ENCODE data around the gene ZNF24. TPM values are rescaled to one million over a fixed set of nuclear protein-coding genes. Genes with fewer than 3 reads are reported as not detected.

The ZNF24 gene
- total and polyA plus RNA-seq, 2 experiments from 2014 or later: 52.4 to 75.2 TPM

DNA sequence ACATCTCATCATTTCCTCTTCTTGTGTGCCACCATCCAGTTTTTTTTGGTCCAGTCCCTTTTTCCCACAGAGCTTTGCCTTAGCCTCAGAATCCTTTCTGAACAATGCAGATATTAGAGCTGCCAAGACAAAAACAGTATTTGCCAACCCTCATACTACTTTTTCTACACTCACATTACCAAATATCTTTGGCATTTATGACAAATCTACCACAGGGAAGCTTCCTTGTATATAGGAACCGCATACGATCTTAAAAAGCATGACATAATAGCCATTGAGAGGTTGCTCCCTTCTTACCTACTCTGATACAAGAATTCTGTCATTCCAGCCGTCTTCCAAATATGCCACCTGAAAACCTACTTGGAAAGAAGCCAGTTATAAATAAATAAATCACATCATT, 9.4 kb downstream of the ZNF24 start:
- Histone ChIP-seq H3K36me3 (ENCODE audit: insufficient read depth) (peaks cover 39% of the 10 kb centered on the region), H3K27ac (ENCODE audit: low read depth) (no peak overlapping the region)
- H3K36me3 Mint-ChIP-seq (ENCODE audit: low read depth): peaks cover 73% of the 10 kb centered on the region

DNA sequence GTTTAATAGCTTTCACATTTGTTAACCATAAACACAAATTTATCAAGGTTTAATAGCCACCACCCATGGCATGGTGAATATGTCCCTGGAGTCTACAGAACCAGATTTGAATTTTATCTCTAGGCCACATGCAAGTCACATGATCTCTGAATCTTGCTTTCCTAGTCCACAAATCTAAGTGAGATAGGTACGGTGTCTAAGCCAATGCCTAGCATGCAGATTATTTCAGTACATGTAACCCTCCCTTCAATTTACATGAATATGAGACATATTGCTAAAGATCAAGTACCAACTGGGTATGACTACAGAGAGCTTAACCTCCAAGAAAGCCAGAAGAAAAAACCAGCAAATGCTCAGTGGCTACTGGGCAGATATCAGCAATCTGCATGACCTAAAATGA, 10.0 kb downstream of the ZNF24 start:
- Histone ChIP-seq H2AFZ (no peak overlapping the region), H3K27me3 (ENCODE audit: insufficient read depth) (no peaks in the 10 kb centered on the region), H4K20me1 (replicated peaks; ENCODE audit: insufficient read depth) (peaks cover 4% of the 10 kb centered on the region; the same call in 1 of the 2 replicates), H3K27ac (ENCODE audit: low read depth) (no peak overlapping the region), H3F3A (replicated peaks; ENCODE audit: low read depth) (no peaks in the 10 kb centered on the region), H3K4me1 (ENCODE audit: insufficient read depth) (no peaks in the 10 kb centered on the region), H3K36me3 (ENCODE audit: insufficient read depth) (peaks cover 33% of the 10 kb centered on the region), H3K79me2 (replicated peaks; ENCODE audit: insufficient read depth) (peaks cover 18% of the 10 kb centered on the region), H3K4me3 (no peak overlapping the region), H3K9me2 (ENCODE audit: insufficient read depth) (no peaks in the 10 kb centered on the region), H3K4me2 (no peak overlapping the region)
- Mint-ChIP-seq H3K4me1 (no peaks in the 10 kb centered on the region), H3K36me3 (ENCODE audit: low read depth) (peaks cover 67% of the 10 kb centered on the region), H3K27ac (no peak overlapping the region), H3K27me3 (ENCODE audit: insufficient read depth, low read depth, poor library complexity) (peaks cover 2% of the 10 kb centered on the region), H3K9me3 (no peaks in the 10 kb centered on the region), H3K4me3 (no peak overlapping the region)
- DNase-seq (ENCODE audit: low spot score) (no peak), ATAC-seq (no peak)
- TF ChIP-seq ZNF114 (CRISPR knock-in tag; IDR thresholded peaks at IDR 0.05) (no peak), ZNF331 (CRISPR knock-in tag; IDR thresholded peaks at IDR 0.05; ENCODE audit: low read depth) (no peak), EZH2phosphoT487 (IDR thresholded peaks at IDR 0.05; ENCODE audit: unreplicated experiment) (no peak), NANOG (IDR thresholded peaks at IDR 0.05; ENCODE audit: borderline replicate concordance) (no peak), EZH2 (IDR thresholded peaks at IDR 0.05; ENCODE audit: low read depth, unreplicated experiment) (no peak), JUNB (IDR thresholded peaks at IDR 0.05; ENCODE audit: unreplicated experiment) (no peak), CREB1 (CRISPR knock-in tag; IDR thresholded peaks at IDR 0.05; ENCODE audit: low read depth) (no peak), STAT1 (IDR thresholded peaks at IDR 0.05; ENCODE audit: unreplicated experiment) (no peak)
- TF ChIP-seq, protein P1, sequence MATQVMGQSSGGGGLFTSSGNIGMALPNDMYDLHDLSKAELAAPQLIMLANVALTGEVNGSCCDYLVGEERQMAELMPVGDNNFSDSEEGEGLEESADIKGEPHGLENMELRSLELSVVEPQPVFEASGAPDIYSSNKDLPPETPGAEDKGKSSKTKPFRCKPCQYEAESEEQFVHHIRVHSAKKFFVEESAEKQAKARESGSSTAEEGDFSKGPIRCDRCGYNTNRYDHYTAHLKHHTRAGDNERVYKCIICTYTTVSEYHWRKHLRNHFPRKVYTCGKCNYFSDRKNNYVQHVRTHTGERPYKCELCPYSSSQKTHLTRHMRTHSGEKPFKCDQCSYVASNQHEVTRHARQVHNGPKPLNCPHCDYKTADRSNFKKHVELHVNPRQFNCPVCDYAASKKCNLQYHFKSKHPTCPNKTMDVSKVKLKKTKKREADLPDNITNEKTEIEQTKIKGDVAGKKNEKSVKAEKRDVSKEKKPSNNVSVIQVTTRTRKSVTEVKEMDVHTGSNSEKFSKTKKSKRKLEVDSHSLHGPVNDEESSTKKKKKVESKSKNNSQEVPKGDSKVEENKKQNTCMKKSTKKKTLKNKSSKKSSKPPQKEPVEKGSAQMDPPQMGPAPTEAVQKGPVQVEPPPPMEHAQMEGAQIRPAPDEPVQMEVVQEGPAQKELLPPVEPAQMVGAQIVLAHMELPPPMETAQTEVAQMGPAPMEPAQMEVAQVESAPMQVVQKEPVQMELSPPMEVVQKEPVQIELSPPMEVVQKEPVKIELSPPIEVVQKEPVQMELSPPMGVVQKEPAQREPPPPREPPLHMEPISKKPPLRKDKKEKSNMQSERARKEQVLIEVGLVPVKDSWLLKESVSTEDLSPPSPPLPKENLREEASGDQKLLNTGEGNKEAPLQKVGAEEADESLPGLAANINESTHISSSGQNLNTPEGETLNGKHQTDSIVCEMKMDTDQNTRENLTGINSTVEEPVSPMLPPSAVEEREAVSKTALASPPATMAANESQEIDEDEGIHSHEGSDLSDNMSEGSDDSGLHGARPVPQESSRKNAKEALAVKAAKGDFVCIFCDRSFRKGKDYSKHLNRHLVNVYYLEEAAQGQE (IDR thresholded peaks at IDR 0.05; ENCODE audit: unreplicated experiment): no peak
- TF ChIP-seq, protein P2, sequence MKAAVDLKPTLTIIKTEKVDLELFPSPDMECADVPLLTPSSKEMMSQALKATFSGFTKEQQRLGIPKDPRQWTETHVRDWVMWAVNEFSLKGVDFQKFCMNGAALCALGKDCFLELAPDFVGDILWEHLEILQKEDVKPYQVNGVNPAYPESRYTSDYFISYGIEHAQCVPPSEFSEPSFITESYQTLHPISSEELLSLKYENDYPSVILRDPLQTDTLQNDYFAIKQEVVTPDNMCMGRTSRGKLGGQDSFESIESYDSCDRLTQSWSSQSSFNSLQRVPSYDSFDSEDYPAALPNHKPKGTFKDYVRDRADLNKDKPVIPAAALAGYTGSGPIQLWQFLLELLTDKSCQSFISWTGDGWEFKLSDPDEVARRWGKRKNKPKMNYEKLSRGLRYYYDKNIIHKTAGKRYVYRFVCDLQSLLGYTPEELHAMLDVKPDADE (IDR thresholded peaks at IDR 0.05): no peak
- TF ChIP-seq, protein P3, sequence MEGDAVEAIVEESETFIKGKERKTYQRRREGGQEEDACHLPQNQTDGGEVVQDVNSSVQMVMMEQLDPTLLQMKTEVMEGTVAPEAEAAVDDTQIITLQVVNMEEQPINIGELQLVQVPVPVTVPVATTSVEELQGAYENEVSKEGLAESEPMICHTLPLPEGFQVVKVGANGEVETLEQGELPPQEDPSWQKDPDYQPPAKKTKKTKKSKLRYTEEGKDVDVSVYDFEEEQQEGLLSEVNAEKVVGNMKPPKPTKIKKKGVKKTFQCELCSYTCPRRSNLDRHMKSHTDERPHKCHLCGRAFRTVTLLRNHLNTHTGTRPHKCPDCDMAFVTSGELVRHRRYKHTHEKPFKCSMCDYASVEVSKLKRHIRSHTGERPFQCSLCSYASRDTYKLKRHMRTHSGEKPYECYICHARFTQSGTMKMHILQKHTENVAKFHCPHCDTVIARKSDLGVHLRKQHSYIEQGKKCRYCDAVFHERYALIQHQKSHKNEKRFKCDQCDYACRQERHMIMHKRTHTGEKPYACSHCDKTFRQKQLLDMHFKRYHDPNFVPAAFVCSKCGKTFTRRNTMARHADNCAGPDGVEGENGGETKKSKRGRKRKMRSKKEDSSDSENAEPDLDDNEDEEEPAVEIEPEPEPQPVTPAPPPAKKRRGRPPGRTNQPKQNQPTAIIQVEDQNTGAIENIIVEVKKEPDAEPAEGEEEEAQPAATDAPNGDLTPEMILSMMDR (conservative IDR thresholded peaks at IDR 0.05; ENCODE audit: low read depth in 2 of 2): no peak

More for the DNA sequence above, 9.4 kb downstream of the ZNF24 start:
- H3K4me1 Mint-ChIP-seq: no peaks in the 10 kb centered on the region
- Histone ChIP-seq H3K9me2 (ENCODE audit: insufficient read depth) (no peaks in the 10 kb centered on the region), H3K4me2 (no peak overlapping the region), H3K27me3 (ENCODE audit: insufficient read depth) (no peaks in the 10 kb centered on the region), H3K79me2 (replicated peaks; ENCODE audit: insufficient read depth) (peaks cover 24% of the 10 kb centered on the region), H2AFZ (no peak overlapping the region), H3K4me3 (no peak overlapping the region), H3F3A (replicated peaks; ENCODE audit: low read depth) (no peaks in the 10 kb centered on the region), H3K4me1 (ENCODE audit: insufficient read depth) (no peaks in the 10 kb centered on the region), H4K20me1 (replicated peaks; ENCODE audit: insufficient read depth) (peaks cover 4% of the 10 kb centered on the region; the same call in 1 of the 2 replicates)
- no peak for TF ChIP-seq STAT1 (IDR thresholded peaks at IDR 0.05; ENCODE audit: unreplicated experiment)
- no peaks in the 10 kb centered on the region for H3K9me3 Mint-ChIP-seq
- no peak for DNase-seq (ENCODE audit: low spot score)
- ATAC-seq: no peak
- peaks cover 3% of the 10 kb centered on the region for H3K27me3 Mint-ChIP-seq (ENCODE audit: insufficient read depth, low read depth, poor library complexity)
- H3K4me3 Mint-ChIP-seq: no peak overlapping the region
- no peak overlapping the region for H3K27ac Mint-ChIP-seq
